GM23248 (cell line): ENCODE results near the gene CERK. TPM values are rescaled to one million over a fixed set of nuclear protein-coding genes. Genes with fewer than 3 reads are reported as not detected.
A peak's percentile ranks its signal among the peaks of the same experiment; 100 is the strongest.

Experiments
- DNase-seq: peaks from one replicate; pipeline ENCODE4 v3.0.0-alpha.2; 2015
- H2AFZ ChIP-seq: fragments of 200-600 bp; sonication (generic); 2 replicates; pipeline ENCODE4 v1.6.1; 2016; ENCODE audit warnings: antibody characterized with exemption
- H3F3A ChIP-seq: fragments of 200-600 bp; sonication (generic); 2 replicates; pipeline ENCODE4 v1.6.1; 2016; ENCODE audit warnings: mild to moderate bottlenecking, antibody characterized with exemption, mixed run types; ENCODE audit not compliant: insufficient read depth
- H3K27ac ChIP-seq: fragments of 200-600 bp; sonication (generic); 2 replicates; pipeline ENCODE4 v1.5.1; 2016; ENCODE audit warnings: mild to moderate bottlenecking
- H3K27me3 ChIP-seq: fragments of 200-600 bp; sonication (generic); replicated peaks from 2 replicates; pipeline ENCODE4 v1.6.1; 2016; ENCODE audit warnings: mild to moderate bottlenecking; ENCODE audit not compliant: insufficient read depth
- H3K36me3 ChIP-seq: fragments of 200-600 bp; sonication (generic); 2 replicates; pipeline ENCODE4 v1.6.1; 2016; ENCODE audit warnings: low read depth, mild to moderate bottlenecking
- H3K4me1 ChIP-seq: fragments of 200-600 bp; sonication (generic); 2 replicates; pipeline ENCODE4 v1.6.1; 2016; ENCODE audit warnings: mild to moderate bottlenecking; ENCODE audit not compliant: insufficient read depth
- H3K4me2 ChIP-seq: fragments of 200-600 bp; sonication (generic); one replicate; pipeline ENCODE4 v1.6.1; 2016; ENCODE audit warnings: mild to moderate bottlenecking; ENCODE audit not compliant: unreplicated experiment
- H3K4me3 ChIP-seq: fragments of 200-600 bp; sonication (generic); 2 replicates; pipeline ENCODE4 v1.5.1; 2016; ENCODE audit warnings: mild to moderate bottlenecking
- H3K79me2 ChIP-seq: fragments of 200-600 bp; sonication (generic); 2 replicates; pipeline ENCODE4 v1.6.1; 2016; ENCODE audit warnings: mild to moderate bottlenecking; ENCODE audit not compliant: insufficient read depth
- H3K9ac ChIP-seq: fragments of 200-600 bp; sonication (generic); 2 replicates; pipeline ENCODE4 v1.6.1; 2016; ENCODE audit warnings: mild to moderate bottlenecking
- H3K9me2 ChIP-seq: fragments of 200-600 bp; sonication (generic); 2 replicates; pipeline ENCODE4 v1.6.1; 2016; ENCODE audit warnings: mixed run types, mild to moderate bottlenecking, moderate library complexity; ENCODE audit not compliant: insufficient read depth
- H3K9me3 ChIP-seq: fragments of 200-600 bp; sonication (generic); one replicate; pipeline ENCODE4 v1.6.1; 2017; ENCODE audit warnings: low read depth
- H4K20me1 ChIP-seq: fragments of 200-600 bp; sonication (generic); 2 replicates; pipeline ENCODE4 v1.6.0; 2016; ENCODE audit not compliant: insufficient read depth
- EZH2 ChIP-seq: fragments of 200-600 bp; sonication (generic); IDR thresholded peaks from 2 replicates; pipeline ENCODE4 v1.6.1; 2018; ENCODE audit warnings: antibody characterized with exemption, mild to moderate bottlenecking; ENCODE audit not compliant: insufficient read depth, poor library complexity, severe bottlenecking
- EZH2phosphoT487 ChIP-seq: fragments of 200-600 bp; sonication (generic); IDR thresholded peaks from 2 replicates; pipeline ENCODE4 v1.6.1; 2018; ENCODE audit warnings: antibody characterized with exemption, moderate library complexity, mild to moderate bottlenecking, low read depth; ENCODE audit not compliant: insufficient read depth
- WGBS, 2 experiments: methylation state at CpG; one replicate each; pipeline ENCODE4 v1.1.6; 2015 to 2017; ENCODE audit warnings: low lambda C conversion rate in 2 of 2, low coverage in 1 of 2; ENCODE audit errors: missing lambda C conversion rate in 2 of 2; 5-methylcytosine and 5-hydroxymethylcytosine counted together
- in situ Hi-C: fragments of 300-500 bp; cut with MboI; formaldehyde crosslinking; loops from 2 replicates; pipeline ENCODE4 v1.15.0; 2020
- polyA plus RNA-seq: library from polyadenylated mRNA; unstranded; fragments of >200 nt; fragmentation: Nextera tagmentation; extraction: Ambion mirVana; gene quantifications from 2 replicates; pipeline ENCODE4 v1.2.1, GENCODE V29; 2016
- total RNA-seq: library from RNA; depleted of rRNA; stranded (reverse); fragments of >200 nt; shearing (Covaris generic); gene quantifications from 2 replicates; pipeline ENCODE4 v1.2.3, GENCODE V29; 2014

CERK gene
- total and polyA plus RNA-seq, 2 experiments from 2014 or later, result 25.3 to 45.4 TPM

DNA sequence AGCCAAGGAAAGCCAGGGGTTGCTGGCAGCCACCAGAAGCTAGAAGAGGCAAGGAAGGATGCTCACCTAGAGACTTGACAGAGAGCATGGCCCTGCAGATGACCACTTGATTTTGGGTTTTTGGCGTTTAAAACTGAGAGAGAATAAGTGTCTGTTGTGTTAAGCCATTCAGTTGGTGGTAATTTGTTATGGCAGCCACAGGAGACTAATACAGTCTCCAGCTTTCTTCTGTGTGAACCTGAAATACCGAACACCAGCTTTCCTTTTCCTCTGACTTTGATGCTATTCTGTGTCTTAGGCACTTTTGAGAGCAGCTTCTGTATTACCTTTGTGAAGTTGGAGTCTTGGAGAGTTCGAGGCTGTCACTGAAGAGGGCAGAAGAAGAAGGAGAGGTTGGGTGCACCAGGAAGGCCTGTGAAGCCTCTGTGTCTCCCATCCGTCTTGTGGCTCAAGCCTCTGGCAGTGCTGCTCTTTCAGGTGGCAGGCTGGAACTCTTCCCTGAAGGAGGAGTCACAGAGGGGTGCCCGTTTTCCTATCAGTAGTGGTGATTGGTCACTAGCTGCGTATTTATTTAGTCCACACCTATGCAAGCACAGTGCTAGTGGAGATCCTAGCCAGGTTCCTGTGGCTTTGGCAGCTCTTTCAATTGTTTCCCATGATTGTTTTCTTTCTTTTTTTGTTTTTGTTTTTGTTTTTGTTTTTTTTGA, 26.9 kb upstream of the CERK start:
- peaks cover 11% of the 10 kb centered on the region; the same call in 1 of the 2 replicates for H3F3A ChIP-seq
- no peak overlapping the region for H3K4me2 ChIP-seq
- no peak for DNase-seq
- H3K9ac ChIP-seq, result no peak overlapping the region
- H3K9me2 ChIP-seq, result no peaks in the 10 kb centered on the region
- H3K27me3 ChIP-seq, result no peaks in the 10 kb centered on the region
- H3K36me3 ChIP-seq, result no peaks in the 10 kb centered on the region
- in situ Hi-C loops, result no loop called here
- H3K9me3 ChIP-seq, result no peaks in the 10 kb centered on the region
- WGBS, 2 experiments, result 87 to 91% methylated on average over 6 of the region's 6 CpGs
- H3K79me2 ChIP-seq, result peaks cover 93% of the 10 kb centered on the region
- TF ChIP-seq EZH2 (no peak), EZH2phosphoT487 (no peak)
- no peak overlapping the region for H2AFZ ChIP-seq
- peaks cover 20% of the 10 kb centered on the region for H3K4me1 ChIP-seq
- H3K27ac ChIP-seq, result no peak overlapping the region
- H3K4me3 ChIP-seq, result no peak overlapping the region
- no peaks in the 10 kb centered on the region for H4K20me1 ChIP-seq

DNA sequence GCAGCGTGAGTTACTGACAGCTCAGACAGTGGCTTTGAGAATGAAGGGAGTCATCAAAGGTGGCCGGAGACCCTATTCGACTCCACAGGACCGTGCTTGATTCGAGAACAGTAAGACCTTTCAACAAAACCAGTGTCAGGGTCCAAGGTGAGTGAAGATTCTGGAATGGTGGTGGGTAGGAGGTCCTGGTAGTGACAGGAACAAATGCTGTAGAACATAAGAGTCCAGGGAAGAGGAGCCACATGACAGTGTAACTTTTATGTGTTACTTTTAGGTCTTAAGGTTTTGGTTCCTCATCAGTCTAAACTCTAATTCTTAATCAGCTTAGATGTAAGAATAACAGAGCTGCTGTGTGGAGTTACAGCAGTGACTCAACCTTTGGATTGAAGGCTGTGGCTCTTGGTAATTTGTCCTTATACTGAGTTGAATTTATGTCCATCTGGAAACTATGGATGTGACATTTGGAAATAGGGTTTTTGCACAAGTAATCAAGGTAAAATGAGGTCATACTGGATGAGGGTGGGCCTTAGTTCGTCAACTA, 26.2 kb upstream of the CERK start:
- Histone ChIP-seq H2AFZ (no peak overlapping the region), H3K9me2 (no peaks in the 10 kb centered on the region), H3F3A (peaks cover 11% of the 10 kb centered on the region; the same call in 1 of the 2 replicates), H3K27ac (no peak overlapping the region), H3K36me3 (no peaks in the 10 kb centered on the region), H3K4me2 (no peak overlapping the region), H3K9me3 (no peaks in the 10 kb centered on the region), H3K4me1 (peaks cover 20% of the 10 kb centered on the region), H4K20me1 (no peaks in the 10 kb centered on the region), H3K9ac (peak overlapping the region; percentile 96; the same call in 1 of the 2 replicates), H3K4me3 (peak overlapping the region; percentile 97), H3K79me2 (peaks cover 86% of the 10 kb centered on the region), H3K27me3 (no peaks in the 10 kb centered on the region)
- in situ Hi-C loops, result no loop called here
- 90 to 93% methylated on average over 6 of the region's 6 CpGs for WGBS, 2 experiments
- TF ChIP-seq EZH2phosphoT487, result no peak
- no peak for TF ChIP-seq EZH2
- DNase-seq, result peak; percentile 33

DNA sequence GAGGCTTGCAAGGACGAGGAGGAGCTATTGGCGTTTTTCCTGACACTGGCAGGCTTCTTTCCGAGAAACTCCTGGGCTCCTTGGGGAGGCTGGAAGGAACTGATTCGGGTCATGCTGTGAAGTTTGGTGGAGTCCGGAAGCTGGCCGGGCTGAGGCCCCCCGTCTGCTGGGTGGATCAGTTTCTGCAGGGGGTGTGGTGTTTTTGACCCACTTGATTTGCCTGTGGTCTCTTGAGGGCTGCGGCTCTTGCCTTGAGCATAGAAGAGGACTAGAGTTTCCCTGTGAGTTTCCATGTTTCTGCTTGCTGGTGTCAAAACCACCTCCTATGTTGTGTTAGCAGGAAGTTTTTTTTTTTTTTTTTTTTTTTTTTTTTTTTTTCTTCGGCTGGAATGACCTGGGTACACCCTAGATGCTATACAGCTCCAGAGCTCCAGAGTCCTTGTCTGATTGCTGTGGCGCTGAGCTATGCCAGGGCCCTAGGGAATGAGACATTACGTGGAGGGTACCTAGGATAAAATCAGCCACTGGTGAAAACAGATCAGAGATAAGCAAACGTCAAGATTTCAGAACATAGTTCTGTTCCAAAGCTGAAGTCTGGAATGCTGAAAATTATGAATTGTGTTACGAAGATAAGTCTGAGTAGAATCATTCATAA, 25.1 kb upstream of the CERK start:
- Histone ChIP-seq H3K36me3 (no peaks in the 10 kb centered on the region), H2AFZ (peak overlapping the region; percentile 88), H3K79me2 (peaks cover 75% of the 10 kb centered on the region), H3K9ac (peak overlapping the region; percentile 96), H3K27ac (peak overlapping the region; percentile 34), H3F3A (peaks cover 11% of the 10 kb centered on the region; the same call in 1 of the 2 replicates), H3K9me3 (no peaks in the 10 kb centered on the region), H3K4me1 (peaks cover 20% of the 10 kb centered on the region), H3K9me2 (no peaks in the 10 kb centered on the region), H3K4me2 (peak overlapping the region; percentile 93), H3K4me3 (peak overlapping the region; percentile 97), H4K20me1 (no peaks in the 10 kb centered on the region), H3K27me3 (no peaks in the 10 kb centered on the region)
- peak; percentile 49 for DNase-seq
- in situ Hi-C loops, result no loop called here
- WGBS, 2 experiments, result 11 to 12% methylated on average over 12 to 13 of the region's 13 CpGs
- TF ChIP-seq EZH2 (no peak), EZH2phosphoT487 (no peak)

DNA sequence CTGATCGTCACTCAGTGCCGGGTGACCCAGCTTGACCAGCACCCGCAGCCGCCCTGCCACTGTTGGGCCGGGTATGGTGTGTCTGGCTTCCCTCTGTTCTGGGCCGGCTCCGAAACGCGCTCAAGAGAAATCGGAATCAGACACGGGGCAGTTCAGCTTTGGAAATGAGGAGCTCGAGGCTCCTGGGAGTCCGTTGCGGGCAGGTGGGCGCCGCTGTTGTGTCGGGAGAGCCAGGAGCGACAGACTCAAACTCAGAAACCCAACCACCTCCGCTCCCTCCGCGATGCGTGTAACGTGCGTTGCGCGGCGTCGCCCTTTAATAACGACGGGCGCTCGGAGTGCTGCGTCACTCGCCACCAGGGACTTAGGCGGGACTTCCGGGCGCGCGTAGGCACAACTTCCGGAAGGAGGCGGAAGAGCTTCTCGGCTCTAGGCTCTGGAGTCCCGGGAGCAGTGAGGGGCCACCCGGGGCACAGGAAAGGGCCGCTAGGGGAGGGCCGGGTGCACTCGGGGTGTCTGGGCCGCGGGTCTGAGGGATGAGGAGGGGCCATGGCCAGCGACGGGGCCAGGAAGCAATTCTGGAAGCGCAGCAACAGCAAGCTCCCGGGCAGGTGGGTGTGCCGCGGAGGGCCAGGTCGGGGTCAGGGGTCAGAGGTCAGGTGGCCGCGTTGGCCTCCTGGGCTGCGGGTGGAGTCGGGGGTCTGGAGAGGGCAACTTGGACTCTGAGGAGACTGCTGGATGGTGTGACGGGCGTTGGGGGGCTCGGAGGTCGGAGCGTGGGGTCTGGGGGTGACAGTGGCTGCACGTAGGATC, 24.4 kb upstream of the CERK start, which contains the start of gene TBC1D22A:
Gene TBC1D22A (plus strand): TSS at position 413 of the 813 bp plus-strand sequence. CDS start 137 bp downstream, at position 550.
- H3K9me2 ChIP-seq, result no peaks in the 10 kb centered on the region
- peak within 1 kb of the TSS; percentile 93 for H3K4me2 ChIP-seq
- no peaks in the 10 kb centered on the region for H3K9me3 ChIP-seq
- no peaks in the 10 kb centered on the region for H3K27me3 ChIP-seq
- H3K4me3 ChIP-seq, result peak within 1 kb of the TSS; percentile 97
- no peaks in the 10 kb centered on the region for H3K36me3 ChIP-seq
- H2AFZ ChIP-seq, result peak within 1 kb of the TSS; percentile 88
- peak; percentile 99 for DNase-seq
- TF ChIP-seq EZH2, result no peak
- no peak for TF ChIP-seq EZH2phosphoT487
- H3K9ac ChIP-seq, result peak within 1 kb of the TSS; percentile 96
- WGBS, 2 experiments, result 1% methylated on average over 58 to 66 of the region's 66 CpGs
- H4K20me1 ChIP-seq, result no peaks in the 10 kb centered on the region
- peaks cover 11% of the 10 kb centered on the region; the same call in 1 of the 2 replicates for H3F3A ChIP-seq
- peaks cover 20% of the 10 kb centered on the region for H3K4me1 ChIP-seq
- H3K79me2 ChIP-seq, result peaks cover 68% of the 10 kb centered on the region
- H3K27ac ChIP-seq, result peak within 1 kb of the TSS; percentile 88
- in situ Hi-C loops, result no loop called here
